Kidney capillary endothelial cell (primary cell): ENCODE results near the gene ZBTB16.

ENCODE experiments used
- DNase-seq: peaks from one replicate; pipeline ENCODE4 v3.0.0-alpha.2; 2018; ENCODE audit warnings: low spot score

Gene ZBTB16

DNA sequence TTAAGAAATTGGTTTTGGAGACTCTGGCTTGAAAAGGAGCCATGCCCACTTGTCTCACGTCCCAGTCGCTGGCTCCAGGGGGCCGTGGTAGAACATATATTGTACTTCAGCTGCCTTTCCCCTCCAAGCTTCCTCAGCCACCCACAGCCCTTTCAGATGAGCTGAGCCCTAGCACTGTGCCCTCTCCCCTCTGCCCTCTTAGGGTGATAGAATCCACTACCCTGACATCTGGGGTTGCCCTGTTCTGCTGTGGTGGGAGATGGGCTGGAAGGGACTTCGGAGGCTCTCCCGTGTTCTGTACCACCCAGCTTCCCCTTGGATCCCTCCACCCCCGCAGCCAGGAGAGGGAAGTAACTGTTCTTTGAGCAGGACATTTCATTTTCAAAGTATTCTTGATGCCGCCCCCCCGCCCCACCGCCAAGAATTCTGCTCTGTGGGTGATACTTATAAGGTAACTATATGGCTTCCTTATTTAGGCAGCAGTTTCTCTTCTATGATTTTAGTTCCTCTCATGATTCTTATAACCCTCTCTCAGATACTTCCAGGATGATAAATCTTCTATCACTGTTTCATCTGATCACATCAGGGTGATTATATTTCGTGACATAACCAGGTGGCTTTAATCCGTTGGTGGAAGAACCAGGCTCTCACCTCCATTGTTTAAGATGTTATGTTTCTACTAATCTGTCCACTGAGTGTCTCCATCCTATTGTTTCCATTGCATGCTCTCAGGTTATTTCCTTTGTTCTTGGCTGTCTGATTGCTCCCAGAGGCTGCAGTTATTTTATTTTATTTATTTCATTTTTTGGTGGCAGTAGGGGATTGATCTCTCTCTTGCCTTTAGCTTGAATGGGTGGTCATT is 24.1 kb downstream of the ZBTB16 start:
- DNase-seq = no peak

DNA sequence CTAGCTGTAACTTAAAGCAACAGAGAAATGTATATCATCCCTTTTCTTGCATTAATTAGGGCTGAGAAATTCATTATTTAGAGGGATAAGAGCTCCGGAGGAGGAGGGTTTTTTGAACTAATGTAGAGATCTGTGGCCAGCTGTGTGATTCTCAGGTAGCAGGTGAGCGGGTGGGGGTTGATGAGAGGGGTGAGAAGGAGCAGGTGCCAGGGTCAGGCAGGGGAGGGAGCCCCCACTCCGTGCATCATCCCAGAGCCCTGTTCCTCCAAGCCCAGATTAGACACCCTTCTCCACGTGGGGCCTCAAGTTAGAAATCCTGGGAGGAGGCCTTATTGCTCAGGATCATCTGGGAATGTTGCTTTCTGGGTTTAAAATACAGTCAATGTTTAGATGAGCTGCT is 24.9 kb downstream of the ZBTB16 start:
- no peak for DNase-seq

DNA sequence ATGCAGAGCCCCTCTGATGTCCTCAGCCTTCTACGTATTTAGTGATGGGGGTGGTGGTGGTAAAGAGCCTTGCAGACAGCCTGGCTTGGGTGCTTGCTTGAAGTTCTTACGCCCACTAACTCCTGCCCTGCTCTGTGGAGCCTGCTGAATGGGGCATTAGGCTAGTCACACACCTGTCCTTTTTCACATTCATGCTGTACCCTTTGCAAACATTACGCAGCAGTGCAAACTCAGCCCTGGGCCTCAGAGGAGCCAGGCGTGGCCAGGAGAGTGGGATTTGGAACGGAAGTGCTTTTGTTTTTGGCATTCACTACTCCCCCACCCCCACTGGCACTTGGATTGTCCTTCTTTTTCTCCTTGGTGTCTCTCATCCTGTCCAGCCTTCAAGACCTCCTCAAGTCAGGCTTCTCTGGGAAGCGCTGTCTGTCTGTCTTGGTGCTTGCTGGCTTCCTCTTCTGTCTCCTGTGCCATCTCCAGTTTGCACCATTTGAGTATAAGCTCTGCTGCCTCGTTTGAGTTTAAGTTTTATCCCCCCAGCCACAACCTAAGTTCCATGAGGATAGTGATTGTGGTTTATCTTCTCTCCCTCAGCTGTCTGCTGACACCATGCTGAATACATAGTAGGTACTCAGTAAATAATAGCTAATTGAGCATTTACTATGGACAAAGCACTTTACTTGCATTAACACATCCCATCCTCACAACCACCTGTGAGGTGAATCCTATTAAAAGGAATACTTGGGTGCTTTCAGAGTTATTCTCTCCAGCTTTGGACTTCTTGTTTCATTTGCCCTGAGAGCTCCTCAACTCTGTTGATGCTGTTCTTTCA is 26.7 kb downstream of the ZBTB16 start:
- no peak for DNase-seq

DNA sequence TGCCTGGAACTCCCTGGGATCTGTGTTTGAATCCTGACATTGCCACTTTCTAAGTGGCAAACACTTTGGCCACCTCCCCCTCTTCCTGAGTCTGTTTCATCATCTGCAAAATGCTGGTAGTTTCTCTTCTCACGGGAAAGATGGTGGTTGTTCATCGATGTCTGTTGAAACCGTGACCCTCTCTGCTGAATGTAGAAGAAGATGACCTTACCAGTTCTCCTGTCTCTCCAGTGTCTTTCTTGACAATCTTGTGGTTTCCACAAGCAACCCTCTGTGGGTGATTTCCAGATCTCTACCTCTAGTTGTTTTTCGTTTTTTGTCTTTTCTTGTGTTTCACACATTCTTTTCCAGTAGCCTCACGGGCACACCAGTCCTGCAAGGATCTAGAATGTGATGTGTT is 27.5 kb downstream of the ZBTB16 start:
- DNase-seq = no peak

DNA sequence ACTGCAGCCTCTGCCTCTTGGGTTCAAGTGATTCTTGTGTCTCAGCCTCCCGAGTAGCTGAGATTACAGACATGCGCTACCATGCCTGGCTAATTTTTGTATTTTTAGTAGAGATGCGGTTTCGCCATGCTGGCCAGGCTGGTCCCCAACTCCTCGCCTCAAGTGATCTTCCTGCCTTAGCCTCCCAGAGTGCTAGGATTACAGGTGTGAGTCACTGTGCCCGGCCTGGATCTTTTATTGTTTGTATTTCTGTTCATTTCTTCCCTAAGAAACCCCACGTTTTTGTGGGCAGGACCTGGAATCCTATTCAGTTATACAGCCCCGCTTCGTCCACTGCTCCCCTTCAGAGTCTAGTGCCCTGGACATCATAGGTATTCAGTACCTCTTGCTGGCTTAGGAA is 28.7 kb downstream of the ZBTB16 start:
- DNase-seq = no peak

DNA sequence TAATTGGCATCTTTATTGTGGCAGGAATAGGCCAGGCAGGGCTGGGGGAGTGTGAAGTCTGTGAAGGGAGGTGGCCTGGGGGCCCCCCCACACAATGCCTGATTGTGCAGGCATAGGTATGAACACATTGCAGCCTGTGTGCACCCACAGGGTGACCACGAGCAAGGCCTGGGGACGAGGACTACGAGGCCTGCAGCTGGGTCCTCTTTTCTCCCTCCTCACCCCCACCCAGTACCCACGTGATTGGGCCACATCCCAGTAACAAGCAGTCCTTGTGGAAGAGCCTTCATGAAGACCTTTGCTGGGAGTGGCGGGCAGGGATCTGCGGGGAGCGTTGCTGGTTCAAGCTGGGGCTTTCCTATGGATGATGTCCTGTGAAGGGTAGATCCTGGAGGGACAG is 29.3 kb downstream of the ZBTB16 start:
- DNase-seq = no peak

GRCh38 chr11:114089748-114090147 is 30.2 kb downstream of the ZBTB16 start:
- no peak for DNase-seq

- no peak for DNase-seq
Measured at GRCh38 chr11:114090225-114090910, 30.9 kb downstream of the ZBTB16 start.

GRCh38 chr11:114090976-114091375 is 31.5 kb downstream of the ZBTB16 start:
- no peak for DNase-seq

DNA sequence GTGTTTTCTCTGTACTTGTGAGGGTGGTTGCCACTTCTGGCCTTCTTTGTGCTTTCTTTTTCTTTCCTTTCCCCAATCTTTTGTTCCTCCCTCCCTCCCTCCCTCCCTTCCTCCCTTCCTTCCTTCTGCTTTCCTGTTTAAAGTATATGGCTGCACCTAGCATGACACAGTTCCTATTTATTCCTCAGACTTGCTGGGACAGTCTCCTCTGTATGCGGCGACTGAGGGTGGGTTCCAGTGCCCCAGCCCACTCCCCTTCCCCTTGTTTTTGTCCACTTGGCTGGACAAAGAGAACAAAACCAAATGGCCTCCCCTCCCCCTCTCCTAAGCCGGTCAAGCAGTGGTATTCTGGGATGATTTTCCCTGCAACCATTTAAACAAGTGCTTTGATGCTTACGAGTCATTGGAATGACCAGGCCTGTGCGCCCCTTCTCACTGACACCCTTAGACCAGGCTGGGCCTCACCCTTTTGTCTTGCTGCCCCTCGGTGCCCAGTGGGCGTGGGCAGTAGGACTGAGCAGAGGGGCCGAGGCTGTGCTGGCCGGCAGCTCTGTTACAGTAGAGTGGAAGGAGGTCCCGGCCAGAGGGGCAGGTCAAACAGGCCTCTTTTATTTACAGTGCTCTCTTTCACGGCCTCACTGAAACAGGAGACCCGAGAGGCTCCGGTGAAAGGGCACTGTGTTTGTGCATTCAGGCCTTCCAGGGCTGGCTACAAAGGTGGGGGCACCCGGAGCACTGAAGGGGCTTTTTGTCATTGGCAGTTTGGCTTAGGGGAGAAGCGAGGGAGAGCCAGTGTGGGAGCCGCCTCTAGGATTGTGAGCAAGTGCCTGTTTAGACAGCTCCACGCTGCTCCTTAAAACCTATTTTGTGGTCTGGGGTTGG is 32.2 kb downstream of the ZBTB16 start:
- no peak for DNase-seq

- DNase-seq = no peak
Measured at GRCh38 chr11:114092478-114092877, 33.0 kb downstream of the ZBTB16 start.

DNA sequence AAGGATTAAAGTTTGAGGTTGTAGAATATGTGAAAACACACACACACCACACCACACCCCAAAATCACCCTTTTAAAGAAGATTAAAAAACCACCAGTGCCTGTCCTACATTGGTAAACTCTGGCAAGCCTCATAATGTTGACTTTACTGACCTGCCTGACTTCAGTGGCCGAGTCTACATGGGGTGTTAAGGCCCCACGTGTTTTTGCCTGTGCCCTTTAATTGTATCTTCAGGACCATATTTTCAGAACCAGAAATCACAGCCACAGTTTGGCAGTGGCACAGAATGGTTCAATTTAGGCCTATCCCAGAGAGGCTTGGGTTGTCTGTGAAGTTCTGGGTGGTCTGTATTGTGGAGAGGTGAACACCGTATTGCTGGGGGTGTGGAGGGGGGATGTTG is 33.4 kb downstream of the ZBTB16 start:
- DNase-seq = no peak

- DNase-seq = no peak
Measured at GRCh38 chr11:114094516-114094915, 35.0 kb downstream of the ZBTB16 start.

DNA sequence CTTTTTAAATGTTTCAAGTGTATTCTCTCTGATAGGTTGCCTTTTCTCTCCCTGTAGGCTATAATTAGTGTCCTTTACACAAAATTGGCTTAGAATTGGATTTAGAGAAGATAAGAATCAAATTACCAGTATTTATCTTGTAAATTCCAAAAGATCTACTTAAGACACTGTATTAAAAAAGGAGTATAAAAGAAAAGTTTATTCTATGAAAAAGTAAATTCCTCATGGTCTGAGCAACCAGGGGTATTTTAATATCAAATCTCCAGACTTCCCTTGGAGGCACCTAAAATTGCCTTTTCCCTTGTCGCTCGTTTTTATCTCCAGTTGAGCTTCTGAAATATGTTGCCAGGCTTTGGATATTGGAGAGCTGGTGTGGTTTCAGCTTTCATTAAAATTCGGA is 36.4 kb downstream of the ZBTB16 start:
- no peak for DNase-seq

GRCh38 chr11:114097832-114098231 is 38.3 kb downstream of the ZBTB16 start:
- no peak for DNase-seq

GRCh38 chr11:114098927-114099326 is 39.4 kb downstream of the ZBTB16 start:
- DNase-seq = no peak

- no peak for DNase-seq
Measured at GRCh38 chr11:114099392-114100178, 40.1 kb downstream of the ZBTB16 start.

GRCh38 chr11:114102993-114103896 is 43.7 kb downstream of the ZBTB16 start:
- DNase-seq = no peak

DNA sequence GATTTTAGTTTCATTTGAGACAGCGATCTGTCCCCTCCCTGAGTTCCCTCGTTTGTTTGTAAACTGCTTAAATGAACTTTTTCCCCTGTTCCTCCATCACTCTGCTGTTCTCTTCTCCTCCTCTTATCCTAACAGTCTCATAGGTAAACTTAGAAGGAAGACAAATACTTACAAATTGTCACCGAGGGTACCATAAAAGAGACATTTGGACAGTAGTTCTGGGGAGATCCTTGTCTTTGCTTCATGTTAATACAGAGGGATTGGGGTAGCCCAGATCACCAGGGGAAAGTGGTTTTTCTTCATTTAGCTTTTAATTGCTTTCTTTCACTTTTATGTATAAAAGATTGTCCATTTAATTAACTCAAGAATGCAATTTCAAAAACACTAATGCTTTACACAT is 46.1 kb downstream of the ZBTB16 start:
- DNase-seq = no peak

DNA sequence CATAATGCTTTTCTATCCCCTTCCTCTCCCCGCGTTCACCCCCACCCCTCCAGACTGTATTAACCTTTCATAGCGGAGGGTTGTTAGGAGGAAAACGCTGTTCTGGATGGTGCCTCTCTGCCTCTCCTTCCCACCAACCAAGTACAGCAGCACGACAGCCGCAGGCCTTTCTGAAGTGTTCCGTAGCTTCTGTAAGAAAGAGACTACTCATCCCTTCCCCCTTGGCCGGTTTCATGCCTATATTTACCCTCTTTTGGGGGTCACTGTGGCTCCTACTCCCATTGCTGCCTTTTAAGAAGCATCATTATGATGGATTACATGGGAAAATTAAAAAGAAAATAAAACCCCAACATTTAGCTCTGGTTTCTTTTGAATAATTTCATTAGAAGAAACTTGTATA is 46.5 kb downstream of the ZBTB16 start:
- DNase-seq = no peak
